HG03280 (cell line): ENCODE measurements around the gene POLR2B.
"Not testable (repeated sequence)": the region's sequence is repeated elsewhere in the genome, so short reads cannot be mapped to it uniquely, and the experiment has no call there.

Experiments used
- ATAC-seq: cut with Tn5 transposase; IDR thresholded peaks from one replicate; pipeline ENCODE4 v1.9.1; 2021; ENCODE audit warnings: mild to moderate bottlenecking, moderate library complexity; ENCODE audit not compliant: unreplicated experiment

The POLR2B gene

DNA sequence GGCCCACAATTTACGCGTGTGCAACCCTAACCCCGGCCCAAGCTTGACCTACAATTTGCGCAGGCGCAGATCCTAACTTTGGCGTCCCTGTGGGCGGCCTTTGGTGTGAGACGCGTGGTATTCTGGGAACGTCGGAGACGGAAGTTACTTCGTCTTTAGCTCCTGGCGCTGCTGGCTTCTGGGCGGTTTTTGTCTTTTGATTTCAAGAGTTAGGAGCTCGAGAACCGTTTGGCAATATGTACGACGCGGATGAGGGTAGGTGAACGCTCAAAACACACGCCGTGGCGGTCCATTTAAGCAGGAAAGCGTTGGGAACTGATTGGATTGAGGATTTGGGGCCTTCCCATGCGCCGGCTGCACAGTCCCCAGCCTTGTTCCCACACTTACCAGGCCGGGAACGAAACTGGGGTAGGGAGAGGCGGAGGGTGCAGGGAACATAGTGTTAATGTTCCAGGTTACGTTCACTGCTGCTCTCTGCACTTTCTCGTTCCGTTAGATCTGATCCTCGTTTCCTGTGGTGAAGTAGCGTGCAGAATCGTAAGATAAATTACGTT lies at the start of gene POLR2B:
POLR2B (plus strand) TSS at position 147 of the 554 bp plus-strand sequence; CDS start at position 237, 90 bp downstream.
- peak; percentile 50 for ATAC-seq

DNA sequence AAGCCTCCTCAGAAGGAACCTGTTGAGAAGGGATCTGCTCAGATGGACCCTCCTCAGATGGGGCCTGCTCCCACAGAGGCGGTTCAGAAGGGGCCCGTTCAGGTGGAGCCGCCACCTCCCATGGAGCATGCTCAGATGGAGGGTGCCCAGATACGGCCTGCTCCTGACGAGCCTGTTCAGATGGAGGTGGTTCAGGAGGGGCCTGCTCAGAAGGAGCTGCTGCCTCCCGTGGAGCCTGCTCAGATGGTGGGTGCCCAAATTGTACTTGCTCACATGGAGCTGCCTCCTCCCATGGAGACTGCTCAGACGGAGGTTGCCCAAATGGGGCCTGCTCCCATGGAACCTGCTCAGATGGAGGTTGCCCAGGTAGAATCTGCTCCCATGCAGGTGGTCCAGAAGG lies 48.1 kb upstream of the POLR2B start:
- no peak for ATAC-seq

DNA sequence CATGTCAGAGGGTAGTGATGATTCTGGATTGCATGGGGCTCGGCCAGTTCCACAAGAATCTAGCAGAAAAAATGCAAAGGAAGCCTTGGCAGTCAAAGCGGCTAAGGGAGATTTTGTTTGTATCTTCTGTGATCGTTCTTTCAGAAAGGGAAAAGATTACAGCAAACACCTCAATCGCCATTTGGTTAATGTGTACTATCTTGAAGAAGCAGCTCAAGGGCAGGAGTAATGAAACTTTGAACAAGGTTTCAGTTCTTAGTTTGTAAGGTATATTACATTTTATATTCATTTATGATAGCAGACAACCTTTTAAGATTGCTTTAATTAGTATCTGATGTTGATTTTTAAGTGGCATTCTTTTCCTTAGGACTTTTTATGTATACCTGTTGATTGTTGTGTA lies 46.8 kb upstream of the POLR2B start:
- no peak for ATAC-seq

DNA sequence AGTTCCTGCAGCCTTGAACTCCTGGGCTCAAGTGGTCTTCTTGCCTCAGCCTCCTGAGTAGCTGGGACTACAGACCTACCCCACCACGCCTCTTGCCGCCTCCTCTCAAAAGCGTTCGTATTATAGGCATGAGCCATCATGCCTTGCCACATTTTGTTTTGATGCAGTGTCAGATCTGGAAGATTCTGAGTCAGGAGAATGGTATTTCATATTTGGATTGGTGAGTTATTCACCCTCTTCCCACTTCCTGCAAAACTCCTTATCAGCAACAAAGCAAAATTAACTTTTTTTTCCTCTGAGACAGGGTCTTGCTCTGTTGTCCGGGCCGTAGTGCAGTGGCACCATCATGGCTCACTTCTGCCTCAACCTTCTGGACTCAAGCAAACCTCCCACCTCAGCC lies 41.4 kb upstream of the POLR2B start:
- ATAC-seq, result no peak

DNA sequence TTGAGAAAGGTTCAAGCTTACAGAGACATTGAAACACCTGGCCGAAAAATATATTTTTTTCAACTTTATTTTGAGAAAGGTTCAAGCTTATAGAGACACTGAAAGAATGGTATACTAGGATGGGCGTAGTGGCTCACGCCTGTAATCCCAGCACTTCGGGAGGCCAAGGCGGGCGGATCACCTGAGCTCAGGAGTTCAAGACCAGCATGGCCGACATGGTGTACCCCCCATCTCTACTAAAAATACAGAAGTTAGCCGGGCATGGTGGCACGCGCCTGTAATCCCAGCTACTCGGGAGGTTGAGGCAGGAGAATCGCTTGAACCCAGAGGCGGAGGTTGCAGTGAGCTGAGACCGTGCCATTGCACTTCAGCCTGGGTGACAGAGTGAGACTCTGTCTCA lies 38.9 kb upstream of the POLR2B start:
- ATAC-seq, result not testable (repeated sequence)

DNA sequence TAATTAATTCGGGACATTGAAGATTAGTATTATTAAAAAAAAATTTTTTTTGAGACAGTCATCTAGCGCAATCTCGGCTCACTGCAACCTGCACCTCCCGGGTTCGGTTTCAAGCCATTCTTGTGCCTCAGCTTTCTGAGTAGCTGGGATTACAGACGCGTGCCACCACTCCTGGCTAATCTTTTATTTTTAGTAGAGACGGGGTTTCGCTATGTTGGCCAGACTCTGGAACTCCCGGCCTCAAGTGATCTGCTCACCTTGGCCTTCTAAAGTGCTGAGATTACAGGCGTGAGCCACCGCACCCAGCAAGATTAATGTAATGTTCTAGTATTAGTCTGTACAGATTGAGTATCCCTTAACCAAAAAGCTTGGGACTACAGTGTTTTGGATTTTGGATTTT lies 38.3 kb upstream of the POLR2B start:
- ATAC-seq, result no peak

DNA sequence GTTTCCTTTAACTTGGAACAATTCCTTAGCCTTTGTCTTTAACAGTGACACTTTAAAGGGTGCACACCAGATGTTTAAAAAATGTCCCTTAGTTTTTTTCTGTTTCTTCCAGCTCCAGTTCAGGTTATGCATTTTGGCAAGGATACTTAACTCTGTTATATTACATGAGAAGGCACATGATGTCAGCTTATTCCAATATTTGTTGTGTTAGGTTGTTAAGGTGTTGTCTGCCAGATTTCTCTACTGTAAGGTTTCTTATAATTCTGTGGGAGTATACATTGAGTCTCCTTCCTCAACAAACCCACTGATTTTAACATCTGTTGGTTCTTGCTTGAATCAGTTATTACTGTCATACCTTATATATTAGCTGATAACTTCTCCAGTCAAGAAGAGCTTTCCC lies 37.7 kb upstream of the POLR2B start:
- ATAC-seq, result no peak

DNA sequence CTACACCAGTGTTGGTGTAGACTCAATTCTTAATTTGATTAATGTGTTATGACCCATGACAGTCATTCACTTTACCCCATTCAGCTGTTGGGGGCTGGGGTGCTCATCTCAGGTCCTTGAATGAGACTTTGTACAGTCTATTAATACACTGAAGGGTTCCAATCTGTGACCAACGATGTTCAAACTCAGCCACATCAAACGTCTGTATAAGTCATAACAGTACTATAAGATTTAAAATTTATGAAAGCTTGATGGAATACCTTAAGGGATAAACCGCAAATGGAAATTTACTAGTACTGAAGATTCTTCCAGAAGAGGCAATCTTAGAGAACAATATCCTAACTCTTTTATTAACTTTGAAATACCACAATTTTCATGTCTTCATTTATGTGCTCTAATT lies 37.3 kb upstream of the POLR2B start:
- ATAC-seq, result no peak

DNA sequence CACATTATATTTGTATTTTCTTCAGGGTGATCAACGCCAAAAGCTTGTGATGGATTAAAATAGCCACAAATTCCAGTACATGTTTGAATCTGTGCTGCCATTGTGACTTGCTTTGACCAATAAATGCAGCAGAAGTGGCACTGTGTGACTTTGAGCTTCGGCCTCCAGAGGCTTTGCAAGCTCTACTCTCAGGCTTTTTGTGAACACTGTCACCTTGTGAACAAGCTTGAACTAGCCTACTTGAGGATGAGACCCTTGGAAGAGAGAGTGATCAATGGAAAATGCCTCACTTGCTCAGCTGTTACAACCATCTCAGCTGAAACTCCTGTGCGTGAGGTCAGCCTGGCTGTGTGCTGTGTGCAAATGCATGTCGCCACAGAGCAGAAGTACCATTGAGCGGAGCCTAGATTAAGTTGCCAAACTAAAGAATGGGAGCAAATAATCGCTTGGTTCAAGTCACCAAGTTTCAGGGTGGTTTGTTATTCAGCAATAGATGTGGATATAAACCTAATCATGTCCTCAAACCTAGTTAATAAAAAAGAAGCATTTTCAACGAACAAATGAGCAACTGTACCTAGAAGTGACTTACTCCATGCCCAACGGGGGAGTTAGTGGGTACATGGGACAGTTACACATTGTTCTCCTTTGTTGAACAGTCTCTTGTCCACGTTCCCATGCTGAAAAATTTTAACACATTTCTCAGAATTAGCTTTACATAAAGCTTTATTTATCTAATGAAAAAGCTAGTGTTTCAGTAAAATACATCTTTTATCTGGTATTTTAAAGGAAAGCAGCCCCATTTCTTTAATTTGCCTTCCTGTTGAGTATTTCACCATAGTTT lies 24.8 kb upstream of the POLR2B start:
- no peak for ATAC-seq

DNA sequence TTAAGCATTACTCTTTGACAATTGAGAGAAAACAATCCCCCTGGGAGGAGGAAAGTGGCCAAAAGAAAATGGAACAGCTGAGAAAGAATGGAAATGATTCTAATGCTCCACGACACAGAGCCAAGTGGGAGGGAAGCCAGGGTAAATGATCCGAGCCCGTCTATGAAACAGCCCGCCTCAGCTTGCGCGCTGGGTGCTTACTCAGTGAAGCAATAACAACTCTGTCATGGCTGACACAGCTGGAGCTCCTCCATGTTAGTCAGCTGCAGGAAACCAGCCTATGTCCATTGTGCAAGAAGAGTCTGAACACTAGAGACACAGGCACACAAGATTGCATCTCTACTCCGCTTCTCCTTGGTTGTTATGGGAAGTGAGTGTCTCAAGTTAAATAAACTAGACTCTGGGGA lies 20.6 kb upstream of the POLR2B start:
- no peak for ATAC-seq

DNA sequence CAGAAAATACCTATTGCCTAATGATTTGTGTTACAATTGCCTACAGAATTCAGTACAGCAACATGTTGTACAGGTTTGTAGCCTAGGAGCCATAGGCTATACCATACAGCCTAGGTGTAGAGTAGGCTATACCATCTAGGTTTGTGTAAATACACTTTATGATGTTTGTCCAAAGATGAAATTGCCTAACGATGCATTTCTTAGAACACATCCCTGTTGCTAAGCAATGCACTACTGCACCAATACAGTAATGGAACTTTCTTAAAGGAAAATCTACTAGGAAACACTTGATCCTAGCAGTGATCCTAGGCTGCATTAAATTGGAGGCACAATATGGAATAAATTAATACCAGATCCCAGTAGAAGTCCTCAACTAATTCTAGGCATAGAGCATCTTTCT lies 19.6 kb upstream of the POLR2B start:
- ATAC-seq, result no peak

DNA sequence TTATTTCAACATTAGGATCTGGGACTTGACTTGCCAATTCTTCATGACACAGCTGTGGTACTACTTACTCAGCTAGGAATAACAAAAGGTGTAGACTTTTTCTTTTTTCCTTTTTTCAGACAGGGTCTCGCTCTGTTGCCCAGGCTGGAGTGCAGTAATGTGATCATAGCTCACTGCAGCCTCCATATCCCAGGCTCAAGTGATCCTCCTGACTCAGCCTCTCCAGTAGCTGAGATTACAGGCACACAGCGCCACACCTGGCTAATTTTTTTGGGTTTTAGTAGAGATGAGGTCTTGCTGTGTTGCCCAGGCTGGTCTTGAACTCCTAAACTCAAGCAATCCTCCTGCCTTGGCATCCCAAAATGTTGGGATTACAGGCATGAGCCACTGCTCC lies 17.6 kb upstream of the POLR2B start:
- ATAC-seq, result no peak

DNA sequence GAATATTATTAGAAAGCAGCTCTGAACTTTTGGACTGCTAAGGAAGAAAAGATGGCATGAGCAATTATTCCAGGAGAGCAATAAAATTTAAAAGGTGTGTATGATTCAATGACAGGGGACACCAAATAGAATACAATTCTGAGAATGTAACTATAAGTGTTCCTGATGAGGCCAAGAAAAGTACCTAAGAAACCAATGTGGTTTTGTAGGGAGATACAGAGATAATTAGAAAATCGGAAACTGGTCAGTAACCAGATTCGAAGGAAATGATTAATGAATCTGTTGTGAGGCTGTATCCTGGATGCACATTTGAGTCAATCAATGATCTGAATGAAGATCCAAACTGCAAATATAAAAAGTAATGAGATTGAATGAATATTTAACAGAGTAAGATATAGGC lies 7.3 kb upstream of the POLR2B start:
- no peak for ATAC-seq

DNA sequence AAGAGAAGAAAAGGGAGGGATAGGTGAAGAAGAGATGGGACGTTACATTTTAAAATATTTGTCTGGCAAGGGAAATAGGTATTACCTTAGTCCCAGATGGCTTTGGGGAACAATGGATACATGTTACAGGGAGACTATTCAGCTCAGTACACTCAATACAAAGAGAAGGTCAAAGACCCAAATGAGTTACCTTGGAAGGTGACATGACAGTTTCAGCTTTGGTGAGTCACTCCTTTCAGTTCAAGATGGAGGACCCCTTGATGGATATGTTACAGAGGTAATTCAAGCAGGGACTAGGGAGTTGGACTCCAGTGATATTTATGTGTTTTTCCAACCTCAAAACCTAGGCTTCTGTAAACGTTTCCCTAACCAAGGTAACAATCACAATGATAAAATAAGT lies 6.3 kb upstream of the POLR2B start:
- ATAC-seq, result no peak

DNA sequence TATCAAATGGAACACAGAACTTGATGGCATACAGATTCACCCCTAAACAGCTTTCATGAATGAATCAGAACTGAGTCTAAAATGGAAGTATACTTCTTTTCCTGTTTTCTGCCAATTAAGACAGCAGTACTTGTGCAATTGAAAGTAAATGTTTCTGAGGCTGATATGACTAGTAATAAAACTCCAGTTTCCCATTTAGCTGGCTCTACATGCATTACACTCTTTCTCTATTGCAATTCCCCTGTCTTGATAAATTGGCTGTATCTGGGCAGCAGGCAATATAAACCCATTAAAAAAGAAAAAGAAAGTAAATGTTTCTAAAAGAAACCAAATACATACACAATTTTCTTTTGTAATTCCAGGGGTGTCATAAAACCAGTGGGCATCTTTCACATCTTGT lies 5.9 kb upstream of the POLR2B start:
- no peak for ATAC-seq

DNA sequence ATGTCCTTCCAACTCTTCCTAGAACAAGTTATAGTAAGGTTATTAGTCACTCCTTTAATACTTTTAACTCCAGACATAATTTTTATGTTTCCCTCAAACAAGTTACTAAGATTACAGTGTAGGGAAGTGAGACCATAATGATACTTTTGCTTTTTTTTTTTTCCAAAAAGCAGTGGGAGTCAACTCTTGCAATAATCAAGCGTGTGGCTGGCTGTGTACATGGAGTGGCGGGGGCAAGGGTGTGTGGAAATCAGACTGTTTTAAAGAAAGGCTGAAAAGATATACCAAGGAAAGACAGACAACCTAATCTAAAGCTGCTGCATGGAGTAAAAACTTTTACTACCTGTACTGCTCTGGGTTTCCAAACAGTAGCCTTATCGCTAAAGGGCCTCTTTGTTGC lies 5.4 kb upstream of the POLR2B start:
- ATAC-seq, result no peak

DNA sequence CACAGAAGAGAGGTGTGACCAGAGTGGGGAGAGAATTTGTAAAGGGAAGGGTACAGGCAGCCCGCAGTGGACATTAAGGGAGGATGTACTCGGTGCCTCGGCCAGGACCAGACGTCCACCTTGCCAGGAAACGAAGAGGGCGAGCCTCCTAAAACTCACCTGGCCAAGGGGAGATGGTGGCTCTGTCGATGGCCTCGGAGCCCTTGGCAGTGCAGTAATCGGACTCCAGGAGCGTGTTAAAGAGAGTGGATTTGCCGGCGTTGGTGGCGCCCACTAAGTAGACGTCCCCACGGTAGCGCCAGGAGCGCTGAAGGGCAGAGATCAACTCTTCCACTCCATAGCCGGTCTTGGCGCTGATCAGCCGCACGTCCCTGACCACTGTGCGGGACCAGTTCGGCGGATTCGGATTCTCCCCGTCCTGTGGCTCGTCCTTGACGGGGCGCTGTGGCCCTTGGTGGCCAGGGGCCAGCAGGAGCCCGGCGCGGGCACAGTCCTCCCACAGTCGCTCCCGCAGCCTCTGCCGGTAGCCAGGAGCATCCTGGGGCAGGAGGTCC lies 2.3 kb upstream of the POLR2B start:
- ATAC-seq, result no peak

DNA sequence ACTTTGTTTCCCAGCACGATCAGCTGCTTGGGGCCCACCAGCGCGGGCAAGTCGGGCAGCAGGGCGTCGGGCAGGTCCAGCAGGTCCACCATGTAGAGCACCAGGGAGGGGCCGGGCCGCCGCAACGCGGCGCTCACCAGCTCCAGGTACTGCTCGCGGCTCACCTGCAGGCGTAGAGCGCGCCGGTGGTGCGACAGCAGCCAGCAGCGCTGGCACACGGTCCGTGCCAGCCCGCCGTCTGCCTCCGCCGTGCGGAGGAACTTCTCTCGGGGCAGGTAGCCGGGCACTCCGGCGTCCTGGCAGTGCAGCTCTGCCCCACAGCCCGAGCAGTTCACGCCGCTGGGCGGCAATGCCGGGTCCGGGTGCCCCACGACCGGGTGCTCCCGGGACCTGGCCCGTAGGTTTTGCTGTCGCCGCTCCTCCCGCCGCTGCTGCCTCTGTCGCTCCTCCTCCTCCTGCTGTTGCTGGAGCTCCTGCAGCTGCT lies 1.8 kb upstream of the POLR2B start:
- ATAC-seq, result peak; percentile 28

DNA sequence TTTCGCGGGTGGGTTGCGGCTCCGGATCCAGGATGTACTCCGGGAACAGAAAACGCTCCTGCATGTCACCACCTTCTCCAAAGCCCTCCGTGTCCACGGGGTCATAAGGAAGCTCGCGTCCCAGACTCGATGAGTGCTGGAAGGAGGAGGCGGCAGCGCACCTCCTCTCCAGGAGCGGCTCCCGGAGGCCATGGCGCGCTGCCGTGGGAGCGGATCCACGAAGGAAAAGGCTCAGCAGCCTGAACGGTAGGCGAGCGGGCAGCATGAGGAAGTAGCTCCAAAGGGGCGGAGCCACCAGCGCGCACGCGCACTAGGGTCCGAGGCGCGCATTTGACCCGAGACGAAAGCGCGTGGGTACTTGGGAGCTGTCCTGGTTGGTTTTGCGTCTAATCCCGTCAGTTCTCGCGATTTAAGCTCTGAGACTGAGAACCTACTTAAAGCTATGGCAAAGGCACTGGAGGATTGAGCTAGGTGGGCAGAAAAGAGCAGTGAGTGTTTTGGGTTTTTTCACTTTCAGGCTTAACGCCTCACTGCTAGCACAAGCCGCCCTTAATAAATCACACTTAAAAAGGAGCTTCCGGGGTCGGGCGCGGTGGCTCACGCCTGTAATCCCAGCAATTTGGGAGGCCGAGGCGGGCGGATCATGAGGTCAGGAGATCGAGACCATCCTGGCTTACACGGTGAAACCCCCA lies 1.2 kb upstream of the POLR2B start, which contains the start of gene NOA1:
NOA1 (minus strand) TSS at position 286 of the 692 bp plus-strand sequence; CDS start at position 265, 21 bp downstream.
- peak; percentile 66 for ATAC-seq

DNA sequence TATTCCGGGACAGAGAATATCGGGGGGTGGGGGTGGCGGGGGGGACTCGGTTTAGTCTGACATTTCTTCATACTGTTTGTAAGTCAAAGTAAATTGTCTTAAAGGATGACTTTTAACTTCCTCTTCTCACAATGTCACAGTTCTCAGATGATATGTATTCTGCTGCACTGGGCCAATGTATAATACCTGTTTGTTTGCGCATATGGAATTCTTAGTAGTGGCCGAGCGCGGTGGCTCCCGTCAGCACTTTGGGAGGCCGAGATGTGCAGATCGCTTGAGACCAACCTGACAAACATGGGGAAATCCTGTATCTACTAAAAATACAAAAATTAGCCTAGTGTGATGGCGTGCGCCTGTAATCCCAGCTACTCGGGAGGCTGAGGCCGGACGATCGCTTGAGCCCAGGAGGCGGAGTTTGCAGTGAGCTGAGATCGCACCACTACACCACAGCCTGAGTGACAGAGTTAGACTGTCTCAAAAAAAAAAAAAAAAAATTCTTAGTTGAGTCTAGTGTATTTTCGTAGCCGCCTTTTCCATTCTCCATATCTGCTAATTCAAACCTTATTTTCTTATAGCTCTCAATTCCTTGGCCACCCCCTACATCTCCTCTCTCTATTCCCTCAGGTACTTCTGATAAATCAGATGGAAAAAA lies 851 bp downstream of the POLR2B start:
- ATAC-seq, result no peak

DNA sequence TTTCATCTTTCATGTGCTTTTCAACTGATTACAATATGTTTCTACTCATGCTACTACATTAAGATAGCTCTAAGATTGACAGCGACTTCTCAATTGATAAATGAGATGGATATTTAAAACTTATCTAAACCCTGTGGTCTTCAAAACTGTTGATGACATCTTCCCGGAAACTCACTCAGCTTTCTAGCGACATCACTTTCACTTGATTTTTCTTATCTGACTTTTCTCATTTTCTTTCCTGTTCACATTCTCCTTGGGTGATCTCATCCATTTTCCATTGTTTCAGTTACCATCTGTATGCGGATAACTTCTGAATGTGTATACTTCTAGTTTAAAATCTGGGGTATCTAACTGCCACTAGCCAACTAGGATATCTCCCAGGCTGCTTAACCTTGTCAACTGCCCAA lies 3.1 kb downstream of the POLR2B start:
- no peak for ATAC-seq
